Thymus (tissue), 11 donors: ENCODE measurements around the gene UBE4B. TPM values are rescaled to one million over a fixed set of nuclear protein-coding genes. Genes with fewer than 3 reads are reported as not detected.
A peak's percentile ranks its signal among the peaks of the same experiment; 100 is the strongest.
"Not testable (repeated sequence)": the region's sequence is repeated elsewhere in the genome, so short reads cannot be mapped to it uniquely, and the experiment has no call there.

Experiments
- DNase-seq, 9 donors: peaks; one replicate each; pipeline ENCODE4 v3.0.0-alpha.2; 2013; ENCODE audit warnings: low spot score in 9 of 9, low read depth in 6 of 9, missing footprints in 1 of 9
- H3K27ac ChIP-seq, 2 donors: one replicate each; pipeline ENCODE4 v1.5.1; 2013; ENCODE audit warnings: control low read depth in 1 of 2, low read depth in 1 of 2, low read length in 1 of 2, mild to moderate bottlenecking in 1 of 2, moderate library complexity in 1 of 2
- H3K27me3 ChIP-seq, 2 donors: one replicate each; pipeline ENCODE4 v1.5.1; 2013; ENCODE audit warnings: low read length in 1 of 2; ENCODE audit not compliant: control insufficient read depth in 2 of 2, insufficient read depth in 1 of 2
- H3K36me3 ChIP-seq, 2 donors: one replicate each; pipeline ENCODE4 v1.5.1; 2013; ENCODE audit warnings: low read length in 1 of 2, mild to moderate bottlenecking in 1 of 2, moderate library complexity in 1 of 2; ENCODE audit not compliant: control insufficient read depth in 2 of 2, insufficient read depth in 2 of 2
- H3K4me1 ChIP-seq, 2 donors: one replicate each; pipeline ENCODE4 v1.5.1; 2013; ENCODE audit warnings: low read length in 2 of 2; ENCODE audit not compliant: control insufficient read depth in 2 of 2, insufficient read depth in 2 of 2
- H3K4me3 ChIP-seq, 2 donors: one replicate each; pipeline ENCODE4 v1.5.1; 2013; ENCODE audit warnings: low read length in 2 of 2, control low read depth in 1 of 2, mild to moderate bottlenecking in 1 of 2
- H3K9me3 ChIP-seq, 2 donors: one replicate each; pipeline ENCODE4 v1.5.1; 2013; ENCODE audit warnings: low read length in 1 of 2, mild to moderate bottlenecking in 1 of 2; ENCODE audit not compliant: control insufficient read depth in 2 of 2, insufficient read depth in 1 of 2
- WGBS: extraction: QIAGEN DNeasy Blood & Tissue Kit; methylation state at CpG from one replicate; pipeline ENCODE4 v1.1.7; 2013; 5-methylcytosine and 5-hydroxymethylcytosine counted together
- polyA plus RNA-seq: library from polyadenylated mRNA; stranded (reverse); fragments of 200-250 nt; gene quantifications from one replicate; pipeline ENCODE4 v1.2.3, GENCODE V29; 2013
- total RNA-seq: library from RNA; stranded (reverse); fragments of 120-200 nt; gene quantifications from one replicate; pipeline ENCODE4 v1.2.4, GENCODE V29; 2013
- donor health status: healthy.

The UBE4B gene
- total and polyA plus RNA-seq, 2 donors: 16.3 to 20.5 TPM

DNA sequence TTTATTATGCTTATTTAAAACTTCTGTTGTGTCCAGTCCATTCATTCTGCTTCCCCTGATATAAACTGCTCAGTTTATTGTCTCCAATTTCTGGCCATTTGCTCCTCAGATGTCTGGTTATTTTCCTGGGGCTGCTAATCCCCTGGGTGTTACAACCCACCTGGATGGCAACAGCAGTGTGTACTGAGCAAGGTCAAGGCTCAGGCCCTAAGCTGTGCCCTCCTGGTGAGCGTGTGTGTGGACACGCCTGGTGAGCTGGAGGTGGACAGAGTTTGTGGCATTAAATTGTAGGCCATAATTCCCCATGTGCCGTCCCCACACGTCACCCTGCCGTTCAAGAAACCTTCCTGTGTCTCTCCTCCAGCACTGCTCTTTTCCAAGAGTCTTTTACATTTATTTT, 159.5 kb downstream of the UBE4B start:
- no peaks in the 10 kb centered on the region for H3K4me1 ChIP-seq
- H3K4me3 ChIP-seq: no peak overlapping the region
- H3K36me3 ChIP-seq: no peaks in the 10 kb centered on the region
- H3K27me3 ChIP-seq: no peaks in the 10 kb centered on the region
- DNase-seq: no peak
- 99% methylated on average over 5 of the region's 5 CpGs for WGBS
- H3K27ac ChIP-seq: no peak overlapping the region
- no peaks in the 10 kb centered on the region for H3K9me3 ChIP-seq

DNA sequence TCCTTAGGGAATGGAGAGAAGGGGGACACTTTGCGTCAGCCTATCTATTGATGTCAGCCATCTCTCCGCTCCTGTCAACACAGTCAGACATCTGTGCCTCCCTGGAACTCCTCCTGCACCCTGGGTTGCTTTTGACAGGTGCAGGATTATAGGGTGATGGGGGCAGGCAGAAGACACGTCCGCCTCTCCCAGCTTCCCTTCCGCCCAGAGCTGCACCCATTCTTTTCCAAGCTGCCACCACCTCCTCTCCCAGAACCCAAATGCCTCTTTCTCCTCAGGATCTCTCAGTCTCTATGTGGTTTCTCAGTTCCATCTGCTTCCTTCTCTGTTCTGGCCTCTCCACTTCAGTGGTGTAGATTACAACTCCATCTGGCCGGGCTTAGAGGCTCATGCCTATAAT, 160.5 kb downstream of the UBE4B start:
- 86% methylated on average over 6 of the region's 6 CpGs for WGBS
- Histone ChIP-seq H3K4me3 (no peak overlapping the region), H3K36me3 (no peaks in the 10 kb centered on the region), H3K27ac (no peak overlapping the region), H3K4me1 (no peaks in the 10 kb centered on the region), H3K9me3 (no peaks in the 10 kb centered on the region), H3K27me3 (no peaks in the 10 kb centered on the region)
- DNase-seq: no peak

DNA sequence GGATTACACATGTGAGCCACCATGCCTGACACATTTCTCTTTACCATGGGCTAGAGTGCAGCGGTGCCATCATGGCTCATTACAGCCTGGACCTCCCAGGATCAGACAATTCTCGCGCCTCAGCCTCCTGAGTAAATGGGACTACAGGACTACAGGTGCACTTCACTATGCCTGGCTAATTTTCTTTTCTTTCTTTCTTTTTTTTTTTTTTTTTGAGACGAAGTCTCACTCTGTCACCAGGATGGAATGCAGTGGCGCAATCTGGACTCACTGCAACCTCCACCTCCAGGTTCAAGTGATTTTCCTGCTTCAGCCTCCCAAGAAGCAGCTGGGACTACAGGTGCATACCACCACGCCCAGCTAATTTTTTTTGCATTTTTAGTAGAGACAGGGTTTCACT, 162.8 kb downstream of the UBE4B start:
- Histone ChIP-seq H3K27me3 (no peaks in the 10 kb centered on the region), H3K27ac (no peak overlapping the region), H3K9me3 (no peaks in the 10 kb centered on the region), H3K36me3 (no peaks in the 10 kb centered on the region), H3K4me3 (no peak overlapping the region), H3K4me1 (no peaks in the 10 kb centered on the region)
- 94% methylated on average over 6 of the region's 6 CpGs for WGBS
- no peak for DNase-seq

DNA sequence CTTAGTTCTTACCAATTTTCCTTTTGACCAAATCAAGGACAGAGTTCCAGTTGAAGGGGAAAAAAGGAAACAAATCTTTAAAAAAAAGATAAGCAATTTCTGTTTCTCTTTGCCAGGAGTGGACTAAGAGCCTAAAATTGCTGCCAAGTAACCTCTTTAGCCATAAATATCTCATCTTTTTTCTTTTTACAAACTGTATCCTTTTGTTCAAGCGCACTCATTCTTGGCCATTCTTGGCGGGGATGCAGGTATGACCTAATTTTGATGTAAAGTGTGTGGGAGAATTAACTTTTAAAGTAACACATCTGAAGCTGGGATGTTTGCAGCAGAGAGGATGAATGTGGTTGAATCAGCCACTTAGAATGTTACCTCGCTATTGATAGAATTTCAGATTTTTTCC, 164.2 kb downstream of the UBE4B start:
- Histone ChIP-seq H3K27me3 (no peaks in the 10 kb centered on the region), H3K4me1 (no peaks in the 10 kb centered on the region), H3K36me3 (no peaks in the 10 kb centered on the region), H3K4me3 (no peak overlapping the region), H3K9me3 (no peaks in the 10 kb centered on the region), H3K27ac (no peak overlapping the region)
- WGBS: 92% methylated on average over 3 of the region's 3 CpGs
- no peak for DNase-seq

DNA sequence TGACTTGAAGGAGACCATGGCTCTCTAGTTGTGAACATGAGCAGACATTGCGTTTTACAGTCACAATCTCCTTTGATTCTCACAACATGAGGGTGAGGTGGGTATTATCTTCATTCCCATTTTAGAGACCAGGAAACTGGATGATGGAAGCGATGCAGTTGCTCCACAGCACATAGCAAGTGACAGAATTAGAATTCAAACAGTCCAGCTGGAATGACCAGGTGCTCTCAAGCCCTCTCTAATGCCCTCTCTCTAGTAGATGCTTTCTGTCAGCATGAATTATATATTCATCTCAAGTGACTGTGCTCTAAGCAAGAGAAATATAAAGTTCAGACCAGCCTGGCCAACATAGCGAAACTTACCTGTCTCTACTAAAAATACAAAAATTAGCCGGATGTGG, 167.9 kb downstream of the UBE4B start:
- DNase-seq: no peak
- Histone ChIP-seq H3K4me1 (no peaks in the 10 kb centered on the region), H3K4me3 (no peak overlapping the region), H3K27me3 (no peaks in the 10 kb centered on the region), H3K36me3 (no peaks in the 10 kb centered on the region), H3K9me3 (no peaks in the 10 kb centered on the region), H3K27ac (no peak overlapping the region)
- WGBS: 98% methylated on average over 4 of the region's 4 CpGs

DNA sequence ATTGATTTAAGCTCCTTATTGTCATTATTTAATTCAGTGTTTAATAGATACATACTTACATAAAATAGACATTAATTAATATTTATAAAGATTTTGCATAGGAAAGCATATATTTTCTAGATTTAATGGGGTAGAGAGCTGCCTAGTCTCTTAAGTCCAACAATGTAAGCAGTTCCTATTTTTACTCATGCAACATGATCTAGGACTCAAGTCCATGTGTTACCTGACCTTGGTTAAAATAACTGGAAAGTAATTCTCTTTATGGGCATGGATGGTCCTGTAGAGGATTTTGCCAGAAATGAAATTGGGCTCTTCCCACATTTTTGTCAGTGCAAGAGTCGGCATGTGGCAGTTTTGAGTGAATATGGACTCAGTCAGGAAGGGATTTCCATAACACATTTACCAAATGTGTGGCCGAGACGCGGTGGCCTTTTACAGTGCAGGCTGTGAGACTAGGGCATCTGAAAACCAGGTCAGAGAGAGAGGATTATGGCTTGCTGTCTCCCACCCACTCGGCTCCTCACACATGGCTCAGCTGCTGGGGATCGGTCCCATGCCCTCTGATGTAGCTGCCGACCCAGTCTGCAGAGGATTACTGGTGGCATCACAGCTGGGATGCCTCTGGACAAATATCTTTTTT, 171.4 kb downstream of the UBE4B start:
- no peak for DNase-seq
- H3K36me3 ChIP-seq: no peaks in the 10 kb centered on the region
- H3K27me3 ChIP-seq: peaks cover 3 to 15% of the 10 kb centered on the region in 2 donors
- H3K27ac ChIP-seq: no peak overlapping the region
- H3K4me3 ChIP-seq: no peak overlapping the region
- 90% methylated on average over 7 of the region's 7 CpGs for WGBS
- H3K9me3 ChIP-seq: no peaks in the 10 kb centered on the region
- no peaks in the 10 kb centered on the region for H3K4me1 ChIP-seq

DNA sequence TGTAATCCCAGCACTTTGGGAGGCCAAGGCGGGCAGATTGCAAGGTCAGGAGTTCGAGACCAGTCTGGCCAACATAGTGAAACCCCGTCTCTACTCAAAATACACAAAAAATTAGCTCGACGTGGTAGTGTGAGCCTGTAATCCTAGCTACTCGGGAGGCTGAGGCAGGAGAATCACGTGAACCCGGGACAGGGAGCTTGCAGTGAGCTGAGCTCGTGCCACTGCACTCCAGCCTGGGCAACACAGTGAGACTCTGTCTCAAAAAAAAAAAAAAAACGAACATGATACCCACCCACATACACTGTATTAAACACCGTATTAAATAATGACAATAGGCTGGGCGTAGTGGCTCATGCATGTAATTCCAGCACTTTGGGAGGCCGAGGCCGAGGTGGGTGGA, 172.4 kb downstream of the UBE4B start:
- not testable (repeated sequence) for H3K9me3 ChIP-seq, DNase-seq, H3K27ac ChIP-seq, H3K4me3 ChIP-seq, H3K4me1 ChIP-seq, H3K36me3 ChIP-seq
- 96% methylated on average over 14 of the region's 14 CpGs for WGBS
- H3K27me3 ChIP-seq: peaks cover 6 to 25% of the 10 kb centered on the region in 2 donors

DNA sequence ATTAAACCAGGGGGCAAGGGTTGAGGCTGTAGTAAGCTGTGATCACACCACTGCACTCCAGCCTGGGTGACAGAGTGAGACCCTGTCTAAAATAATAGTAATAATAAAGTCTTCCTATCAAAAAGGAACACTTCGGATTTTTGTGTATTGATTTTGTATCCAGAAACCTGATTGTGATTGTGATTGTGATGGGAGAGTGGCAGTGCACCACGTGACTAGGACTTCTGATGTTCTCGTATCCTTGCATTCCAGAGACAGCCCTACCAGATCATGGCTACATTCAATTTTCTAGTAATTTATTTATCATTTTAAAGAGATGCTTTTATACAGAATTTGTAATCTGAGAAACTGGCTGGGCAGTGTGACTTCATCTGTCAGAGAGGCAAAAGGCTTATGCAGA, 175.1 kb downstream of the UBE4B start:
- Histone ChIP-seq H3K4me3 (no peak overlapping the region), H3K27ac (no peak overlapping the region), H3K4me1 (peaks cover 9 to 15% of the 10 kb centered on the region in 2 donors), H3K36me3 (no peaks in the 10 kb centered on the region), H3K27me3 (peaks cover 6 to 36% of the 10 kb centered on the region in 2 donors), H3K9me3 (no peaks in the 10 kb centered on the region)
- no peak for DNase-seq
- over 99% methylated on average over 3 of the region's 3 CpGs for WGBS

DNA sequence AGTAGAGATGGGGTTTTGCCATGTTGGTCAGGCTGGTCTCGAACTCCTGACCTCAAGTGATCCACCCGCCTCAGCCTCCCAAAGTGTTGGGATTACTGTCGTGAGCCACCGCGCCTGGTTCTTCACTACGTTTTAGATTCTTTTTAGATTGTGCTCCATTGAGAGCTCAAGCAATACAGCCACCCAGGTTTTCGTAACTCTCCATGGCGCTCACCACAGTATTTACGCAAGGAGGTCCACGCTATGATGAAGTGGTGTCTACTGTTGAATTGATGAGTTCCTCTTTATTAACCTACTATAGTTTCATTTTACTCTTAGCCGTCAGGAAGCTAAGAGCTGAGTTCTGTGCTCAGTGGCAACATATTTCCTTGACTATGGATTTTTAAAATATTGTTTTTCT, 175.8 kb downstream of the UBE4B start:
- Histone ChIP-seq H3K4me3 (no peak overlapping the region), H3K4me1 (peaks cover 9 to 15% of the 10 kb centered on the region in 2 donors), H3K27ac (no peak overlapping the region), H3K9me3 (no peaks in the 10 kb centered on the region), H3K27me3 (peaks cover 6 to 36% of the 10 kb centered on the region in 2 donors), H3K36me3 (no peaks in the 10 kb centered on the region)
- DNase-seq: no peak
- 88% methylated on average over 11 of the region's 11 CpGs for WGBS

DNA sequence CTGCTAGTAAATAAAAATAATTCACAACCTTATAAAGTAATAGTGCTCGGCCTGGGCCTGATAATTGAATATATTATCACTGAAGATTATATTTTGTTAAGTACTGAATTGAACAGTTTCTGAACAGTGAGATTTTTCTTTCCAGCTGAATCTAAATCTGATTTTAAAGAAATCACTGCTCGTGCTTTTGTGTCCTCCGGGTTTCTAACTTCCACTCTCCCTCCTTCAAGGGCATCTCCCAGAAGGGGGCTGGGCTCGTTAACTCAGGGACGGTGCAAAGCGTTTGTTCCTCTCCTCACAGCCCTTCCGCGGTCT, 176.8 kb downstream of the UBE4B start:
- Histone ChIP-seq H3K27me3 (peaks cover 6 to 36% of the 10 kb centered on the region in 2 donors), H3K4me3 (peak overlapping the region; percentile 49 to 93), H3K9me3 (no peaks in the 10 kb centered on the region), H3K36me3 (no peaks in the 10 kb centered on the region), H3K4me1 (peaks cover 9 to 15% of the 10 kb centered on the region in 2 donors), H3K27ac (peak overlapping the region; percentile 74 to 83)
- DNase-seq: no peak
- 9% methylated on average over 8 of the region's 8 CpGs for WGBS
